ENCODE data around the gene GOLGA6L6. TPM values are rescaled to one million over a fixed set of nuclear protein-coding genes. Genes with fewer than 3 reads are reported as not detected.

GOLGA6L6 gene
- total RNA-seq, 4 donors from 2014 or later, result not detected

Small RNA genes within 50 kb of the gene (small RNA-seq; reads per million reads assigned to genes)
- gene RN7SL759P, result not detected
